ENCODE measurements around the gene KLLN. TPM values are rescaled to one million over a fixed set of nuclear protein-coding genes. Genes with fewer than 3 reads are reported as not detected.

The KLLN gene
- total and polyA plus RNA-seq, 2 of the 8 experiments (the other 6 are each of a cell fraction or from before 2014, with no cell fraction given) = 0.24 to 0.73 TPM

GRCh38 chr10:87817609-87818504 is 45.5 kb downstream of the KLLN start, which contains the start of gene ATAD1 (continued):
- TF ChIP-seq, protein P1, sequence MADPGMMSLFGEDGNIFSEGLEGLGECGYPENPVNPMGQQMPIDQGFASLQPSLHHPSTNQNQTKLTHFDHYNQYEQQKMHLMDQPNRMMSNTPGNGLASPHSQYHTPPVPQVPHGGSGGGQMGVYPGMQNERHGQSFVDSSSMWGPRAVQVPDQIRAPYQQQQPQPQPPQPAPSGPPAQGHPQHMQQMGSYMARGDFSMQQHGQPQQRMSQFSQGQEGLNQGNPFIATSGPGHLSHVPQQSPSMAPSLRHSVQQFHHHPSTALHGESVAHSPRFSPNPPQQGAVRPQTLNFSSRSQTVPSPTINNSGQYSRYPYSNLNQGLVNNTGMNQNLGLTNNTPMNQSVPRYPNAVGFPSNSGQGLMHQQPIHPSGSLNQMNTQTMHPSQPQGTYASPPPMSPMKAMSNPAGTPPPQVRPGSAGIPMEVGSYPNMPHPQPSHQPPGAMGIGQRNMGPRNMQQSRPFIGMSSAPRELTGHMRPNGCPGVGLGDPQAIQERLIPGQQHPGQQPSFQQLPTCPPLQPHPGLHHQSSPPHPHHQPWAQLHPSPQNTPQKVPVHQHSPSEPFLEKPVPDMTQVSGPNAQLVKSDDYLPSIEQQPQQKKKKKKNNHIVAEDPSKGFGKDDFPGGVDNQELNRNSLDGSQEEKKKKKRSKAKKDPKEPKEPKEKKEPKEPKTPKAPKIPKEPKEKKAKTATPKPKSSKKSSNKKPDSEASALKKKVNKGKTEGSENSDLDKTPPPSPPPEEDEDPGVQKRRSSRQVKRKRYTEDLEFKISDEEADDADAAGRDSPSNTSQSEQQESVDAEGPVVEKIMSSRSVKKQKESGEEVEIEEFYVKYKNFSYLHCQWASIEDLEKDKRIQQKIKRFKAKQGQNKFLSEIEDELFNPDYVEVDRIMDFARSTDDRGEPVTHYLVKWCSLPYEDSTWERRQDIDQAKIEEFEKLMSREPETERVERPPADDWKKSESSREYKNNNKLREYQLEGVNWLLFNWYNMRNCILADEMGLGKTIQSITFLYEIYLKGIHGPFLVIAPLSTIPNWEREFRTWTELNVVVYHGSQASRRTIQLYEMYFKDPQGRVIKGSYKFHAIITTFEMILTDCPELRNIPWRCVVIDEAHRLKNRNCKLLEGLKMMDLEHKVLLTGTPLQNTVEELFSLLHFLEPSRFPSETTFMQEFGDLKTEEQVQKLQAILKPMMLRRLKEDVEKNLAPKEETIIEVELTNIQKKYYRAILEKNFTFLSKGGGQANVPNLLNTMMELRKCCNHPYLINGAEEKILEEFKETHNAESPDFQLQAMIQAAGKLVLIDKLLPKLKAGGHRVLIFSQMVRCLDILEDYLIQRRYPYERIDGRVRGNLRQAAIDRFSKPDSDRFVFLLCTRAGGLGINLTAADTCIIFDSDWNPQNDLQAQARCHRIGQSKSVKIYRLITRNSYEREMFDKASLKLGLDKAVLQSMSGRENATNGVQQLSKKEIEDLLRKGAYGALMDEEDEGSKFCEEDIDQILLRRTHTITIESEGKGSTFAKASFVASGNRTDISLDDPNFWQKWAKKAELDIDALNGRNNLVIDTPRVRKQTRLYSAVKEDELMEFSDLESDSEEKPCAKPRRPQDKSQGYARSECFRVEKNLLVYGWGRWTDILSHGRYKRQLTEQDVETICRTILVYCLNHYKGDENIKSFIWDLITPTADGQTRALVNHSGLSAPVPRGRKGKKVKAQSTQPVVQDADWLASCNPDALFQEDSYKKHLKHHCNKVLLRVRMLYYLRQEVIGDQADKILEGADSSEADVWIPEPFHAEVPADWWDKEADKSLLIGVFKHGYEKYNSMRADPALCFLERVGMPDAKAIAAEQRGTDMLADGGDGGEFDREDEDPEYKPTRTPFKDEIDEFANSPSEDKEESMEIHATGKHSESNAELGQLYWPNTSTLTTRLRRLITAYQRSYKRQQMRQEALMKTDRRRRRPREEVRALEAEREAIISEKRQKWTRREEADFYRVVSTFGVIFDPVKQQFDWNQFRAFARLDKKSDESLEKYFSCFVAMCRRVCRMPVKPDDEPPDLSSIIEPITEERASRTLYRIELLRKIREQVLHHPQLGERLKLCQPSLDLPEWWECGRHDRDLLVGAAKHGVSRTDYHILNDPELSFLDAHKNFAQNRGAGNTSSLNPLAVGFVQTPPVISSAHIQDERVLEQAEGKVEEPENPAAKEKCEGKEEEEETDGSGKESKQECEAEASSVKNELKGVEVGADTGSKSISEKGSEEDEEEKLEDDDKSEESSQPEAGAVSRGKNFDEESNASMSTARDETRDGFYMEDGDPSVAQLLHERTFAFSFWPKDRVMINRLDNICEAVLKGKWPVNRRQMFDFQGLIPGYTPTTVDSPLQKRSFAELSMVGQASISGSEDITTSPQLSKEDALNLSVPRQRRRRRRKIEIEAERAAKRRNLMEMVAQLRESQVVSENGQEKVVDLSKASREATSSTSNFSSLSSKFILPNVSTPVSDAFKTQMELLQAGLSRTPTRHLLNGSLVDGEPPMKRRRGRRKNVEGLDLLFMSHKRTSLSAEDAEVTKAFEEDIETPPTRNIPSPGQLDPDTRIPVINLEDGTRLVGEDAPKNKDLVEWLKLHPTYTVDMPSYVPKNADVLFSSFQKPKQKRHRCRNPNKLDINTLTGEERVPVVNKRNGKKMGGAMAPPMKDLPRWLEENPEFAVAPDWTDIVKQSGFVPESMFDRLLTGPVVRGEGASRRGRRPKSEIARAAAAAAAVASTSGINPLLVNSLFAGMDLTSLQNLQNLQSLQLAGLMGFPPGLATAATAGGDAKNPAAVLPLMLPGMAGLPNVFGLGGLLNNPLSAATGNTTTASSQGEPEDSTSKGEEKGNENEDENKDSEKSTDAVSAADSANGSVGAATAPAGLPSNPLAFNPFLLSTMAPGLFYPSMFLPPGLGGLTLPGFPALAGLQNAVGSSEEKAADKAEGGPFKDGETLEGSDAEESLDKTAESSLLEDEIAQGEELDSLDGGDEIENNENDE (IDR thresholded peaks at IDR 0.05; ENCODE audit: insufficient replicate concordance, low read length) = no peak
- TF ChIP-seq KDM1A (IDR thresholded peaks at IDR 0.05; ENCODE audit: borderline replicate concordance, low read length) (peak; percentile 59; the same call in 1 of the 2 replicates), POLR2AphosphoS5 (IDR thresholded peaks at IDR 0.05; ENCODE audit: low read depth, low read length) (peak; percentile 81), MAFK (IDR thresholded peaks at IDR 0.05; ENCODE audit: low read depth, low read length) (no peak), ZNF274 (IDR thresholded peaks at IDR 0.05; ENCODE audit: borderline replicate concordance, extremely low read depth, low read length) (no peak), NRF1 (IDR thresholded peaks at IDR 0.05; ENCODE audit: low read depth, low read length) (peak; percentile 71), SUZ12 (IDR thresholded peaks at IDR 0.05; ENCODE audit: low read length) (no peak), HDAC6 (IDR thresholded peaks at IDR 0.05; ENCODE audit: low read depth, low read length) (no peak)
- TF ChIP-seq, protein P2, sequence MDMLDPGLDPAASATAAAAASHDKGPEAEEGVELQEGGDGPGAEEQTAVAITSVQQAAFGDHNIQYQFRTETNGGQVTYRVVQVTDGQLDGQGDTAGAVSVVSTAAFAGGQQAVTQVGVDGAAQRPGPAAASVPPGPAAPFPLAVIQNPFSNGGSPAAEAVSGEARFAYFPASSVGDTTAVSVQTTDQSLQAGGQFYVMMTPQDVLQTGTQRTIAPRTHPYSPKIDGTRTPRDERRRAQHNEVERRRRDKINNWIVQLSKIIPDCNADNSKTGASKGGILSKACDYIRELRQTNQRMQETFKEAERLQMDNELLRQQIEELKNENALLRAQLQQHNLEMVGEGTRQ (IDR thresholded peaks at IDR 0.05; ENCODE audit: low read length) = no peak
